Uterus (tissue), 2 donors: ENCODE data around the gene GALNT7.

Source experiments
- CTCF ChIP-seq, 4 experiments: fragments of 200-600 bp in 2 of 4; fragments of 450-650 bp in 2 of 4; sonication (generic) in 2 of 4; IDR thresholded peaks; one replicate each; pipeline ENCODE4 v1.5.1; 2016 to 2019; ENCODE audit warnings: antibody characterized with exemption in 4 of 4, mild to moderate bottlenecking in 2 of 4, moderate library complexity in 1 of 4
- POLR2A ChIP-seq, 2 donors: fragments of 450-650 bp; IDR thresholded peaks; one replicate each; pipeline ENCODE4 v1.6.1; 2016; ENCODE audit warnings: antibody characterized with exemption in 2 of 2, mild to moderate bottlenecking in 1 of 2, moderate library complexity in 1 of 2

GRCh38 chr4:173159791-173160190 is 8.8 kb upstream of the GALNT7 start:
- TF ChIP-seq CTCF (IDR thresholded peaks at IDR 0.05), result no peak
- no peak for TF ChIP-seq POLR2A (IDR thresholded peaks at IDR 0.05)
